Measurements from ENCODE around the gene LDLRAD4.

The LDLRAD4 gene

DNA sequence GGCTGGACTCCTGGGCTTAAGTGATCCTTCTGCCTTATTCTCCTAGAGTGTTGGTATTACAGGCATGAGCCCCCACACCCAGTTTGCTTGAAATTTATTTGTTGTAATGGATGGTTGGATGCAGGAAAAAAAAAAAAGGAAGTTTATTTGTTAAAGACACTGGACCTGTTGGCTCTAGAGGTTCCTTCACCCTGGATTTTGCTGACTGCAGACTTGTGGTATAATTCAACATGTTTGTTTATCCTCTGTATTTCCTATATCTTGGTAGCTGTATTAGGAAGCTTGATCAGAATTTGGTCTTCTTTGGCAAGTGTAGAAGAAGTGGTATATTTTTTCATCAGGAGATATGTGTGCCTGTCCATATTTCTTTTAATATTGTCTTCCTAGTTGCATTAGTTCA is 138.7 kb downstream of the LDLRAD4 start:
- no peak for DNase-seq

DNA sequence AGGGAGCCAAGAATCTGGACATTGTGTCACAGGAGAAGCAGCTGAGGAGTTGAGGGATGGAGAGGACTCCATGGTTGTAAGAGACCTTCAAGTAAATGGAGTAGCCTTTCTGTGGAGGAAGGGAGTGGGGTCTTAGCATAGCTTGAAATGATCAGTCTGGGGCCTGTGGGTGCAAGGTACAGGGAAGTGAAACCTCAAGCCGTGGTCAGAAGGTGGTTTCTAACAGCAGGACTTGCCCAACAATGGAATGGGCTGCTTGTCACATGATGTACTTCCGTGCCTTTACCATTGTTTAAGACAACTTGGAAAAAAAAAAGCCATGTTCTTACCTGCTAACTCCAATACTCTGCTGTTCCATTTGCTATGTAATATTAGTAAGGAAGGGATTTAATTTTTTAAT is 140.7 kb downstream of the LDLRAD4 start:
- DNase-seq: no peak

DNA sequence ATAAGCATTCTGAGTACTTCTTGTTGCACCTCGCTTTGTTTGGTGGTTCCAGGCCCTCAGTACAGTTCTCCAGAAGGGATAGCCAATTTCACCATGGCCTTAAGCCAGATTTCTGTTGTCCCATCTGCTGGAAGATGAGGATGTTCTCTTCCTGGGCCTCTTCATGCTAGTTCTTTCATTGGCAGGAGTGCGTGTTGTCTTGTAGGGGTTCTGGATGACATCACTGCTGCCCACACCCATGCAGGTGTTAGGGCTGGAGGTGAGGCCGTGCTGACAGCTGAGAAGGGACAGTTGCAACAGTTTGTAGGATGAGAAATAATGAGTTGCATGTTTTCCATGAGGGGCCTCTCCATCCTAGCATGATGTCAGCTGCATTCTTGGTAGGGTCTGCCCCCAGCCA is 142.9 kb downstream of the LDLRAD4 start:
- DNase-seq: no peak

DNA sequence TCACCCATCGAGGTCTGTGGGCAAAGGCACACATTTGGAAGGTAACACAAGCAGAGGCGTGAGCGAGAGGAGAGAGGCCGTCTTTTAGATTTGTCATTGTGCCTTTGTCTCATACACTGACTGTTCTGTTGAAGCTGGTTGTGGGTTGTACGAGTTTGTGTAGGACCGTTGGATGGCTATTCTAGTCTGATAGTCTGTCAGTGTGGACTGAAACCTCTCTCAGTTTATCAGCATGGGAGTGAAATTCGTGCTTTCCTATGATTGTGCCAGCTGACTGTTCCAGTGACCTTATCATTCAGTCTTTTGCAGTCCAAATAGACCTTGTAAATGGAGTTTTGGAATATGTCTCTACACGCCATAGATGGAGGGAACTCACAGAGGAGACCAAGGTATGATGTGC is 143.5 kb downstream of the LDLRAD4 start:
- DNase-seq: no peak

DNA sequence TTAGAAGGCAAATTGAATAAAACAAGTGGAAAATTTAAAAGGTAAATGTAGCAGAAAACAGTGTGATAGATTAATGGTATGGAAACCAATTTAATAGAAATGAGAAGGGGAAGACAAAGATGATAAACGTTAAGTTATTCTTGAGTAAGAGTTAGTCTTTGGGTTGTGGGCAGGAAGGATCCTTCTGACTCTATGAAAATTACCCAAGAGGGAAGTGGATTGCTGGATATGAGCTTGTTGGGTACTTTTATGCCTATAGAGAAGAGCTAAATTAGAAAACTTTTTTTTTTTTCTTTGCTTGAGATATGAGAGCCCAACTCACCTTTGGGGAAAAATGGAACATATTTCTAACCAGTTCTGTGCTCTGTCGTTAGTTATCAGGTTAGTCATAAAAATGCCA is 144.0 kb downstream of the LDLRAD4 start:
- no peak for DNase-seq

DNA sequence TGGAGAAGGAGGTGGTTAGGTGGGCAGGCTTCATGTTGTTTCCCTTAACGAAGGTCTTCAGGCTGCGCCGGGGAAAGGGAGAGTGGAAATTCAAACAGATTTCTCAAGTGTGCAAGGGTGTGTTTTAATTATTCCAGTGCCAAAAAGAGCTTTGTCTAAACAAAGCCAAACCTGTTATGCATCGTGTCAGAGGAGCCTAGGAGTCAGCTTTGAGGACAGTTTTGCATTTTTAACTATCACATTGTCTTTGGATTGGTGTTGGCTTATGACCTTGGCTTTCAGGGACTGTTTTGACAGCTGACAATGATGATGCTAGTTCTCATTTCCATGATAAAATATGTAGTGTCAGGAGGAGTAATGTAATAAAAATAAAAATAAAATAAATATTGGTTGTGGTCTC is 144.8 kb downstream of the LDLRAD4 start:
- no peak for DNase-seq

DNA sequence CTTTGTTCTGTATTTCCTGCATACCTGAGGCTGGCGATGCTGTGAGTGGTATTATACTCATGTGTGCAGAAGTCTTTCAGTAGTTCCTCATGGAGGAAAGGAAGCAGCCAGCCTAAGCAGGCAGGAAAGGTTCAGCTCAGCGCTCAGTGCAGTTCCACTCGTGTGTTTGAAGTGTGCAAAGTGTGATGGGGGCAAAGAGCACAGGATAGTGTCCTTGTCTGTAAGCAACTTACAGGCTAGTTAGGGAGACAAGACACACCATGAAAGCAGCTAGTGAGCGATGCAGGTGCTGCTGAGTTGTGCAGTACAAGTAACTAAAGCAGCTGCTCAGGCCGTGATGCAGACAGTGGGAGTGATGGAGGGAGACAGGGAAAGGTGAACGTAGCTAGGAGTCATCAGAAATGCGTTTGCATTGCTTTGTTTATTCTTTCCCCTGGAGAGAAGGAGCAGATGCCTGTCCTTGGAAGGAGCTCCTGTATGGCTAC is 146.2 kb downstream of the LDLRAD4 start:
- no peak for DNase-seq

DNA sequence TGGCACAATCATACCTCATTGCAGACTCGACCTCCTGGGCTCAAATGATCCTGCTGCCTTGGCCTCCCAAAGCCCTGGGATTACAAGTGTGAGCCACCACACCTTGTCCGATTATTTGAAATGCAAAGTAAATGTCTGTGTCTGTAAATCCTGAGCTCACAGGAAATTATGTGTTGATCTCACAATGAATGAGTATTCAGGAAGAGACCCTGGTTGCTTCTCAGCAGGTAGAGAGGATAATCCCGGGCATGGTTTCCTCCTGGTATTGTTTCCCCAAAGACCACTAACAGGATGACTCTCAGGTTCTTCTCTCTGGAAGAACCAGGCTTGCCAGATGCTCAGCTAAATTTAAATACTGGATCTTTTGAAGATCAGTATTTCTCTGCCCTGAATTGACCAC is 147.6 kb downstream of the LDLRAD4 start:
- no peak for DNase-seq

DNA sequence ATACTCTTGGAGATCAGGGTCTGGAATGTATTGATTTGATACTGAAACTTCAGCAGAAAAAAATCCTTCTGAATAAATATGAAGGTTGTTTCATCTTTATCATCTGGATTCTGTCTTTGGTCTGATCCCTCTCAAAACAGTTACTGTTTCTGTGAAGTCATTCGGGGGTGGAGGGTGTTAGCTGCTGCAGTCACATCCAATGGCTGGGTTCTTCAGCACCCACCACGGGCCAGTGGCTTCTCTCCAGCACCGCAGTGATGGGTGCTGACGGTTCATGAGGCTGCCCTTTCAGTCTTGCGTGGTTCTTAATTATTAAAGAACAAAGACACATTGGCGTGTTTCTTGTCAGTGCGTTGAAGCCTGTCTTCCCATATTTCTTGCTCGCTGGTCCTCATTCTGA is 148.0 kb downstream of the LDLRAD4 start:
- DNase-seq: no peak

DNA sequence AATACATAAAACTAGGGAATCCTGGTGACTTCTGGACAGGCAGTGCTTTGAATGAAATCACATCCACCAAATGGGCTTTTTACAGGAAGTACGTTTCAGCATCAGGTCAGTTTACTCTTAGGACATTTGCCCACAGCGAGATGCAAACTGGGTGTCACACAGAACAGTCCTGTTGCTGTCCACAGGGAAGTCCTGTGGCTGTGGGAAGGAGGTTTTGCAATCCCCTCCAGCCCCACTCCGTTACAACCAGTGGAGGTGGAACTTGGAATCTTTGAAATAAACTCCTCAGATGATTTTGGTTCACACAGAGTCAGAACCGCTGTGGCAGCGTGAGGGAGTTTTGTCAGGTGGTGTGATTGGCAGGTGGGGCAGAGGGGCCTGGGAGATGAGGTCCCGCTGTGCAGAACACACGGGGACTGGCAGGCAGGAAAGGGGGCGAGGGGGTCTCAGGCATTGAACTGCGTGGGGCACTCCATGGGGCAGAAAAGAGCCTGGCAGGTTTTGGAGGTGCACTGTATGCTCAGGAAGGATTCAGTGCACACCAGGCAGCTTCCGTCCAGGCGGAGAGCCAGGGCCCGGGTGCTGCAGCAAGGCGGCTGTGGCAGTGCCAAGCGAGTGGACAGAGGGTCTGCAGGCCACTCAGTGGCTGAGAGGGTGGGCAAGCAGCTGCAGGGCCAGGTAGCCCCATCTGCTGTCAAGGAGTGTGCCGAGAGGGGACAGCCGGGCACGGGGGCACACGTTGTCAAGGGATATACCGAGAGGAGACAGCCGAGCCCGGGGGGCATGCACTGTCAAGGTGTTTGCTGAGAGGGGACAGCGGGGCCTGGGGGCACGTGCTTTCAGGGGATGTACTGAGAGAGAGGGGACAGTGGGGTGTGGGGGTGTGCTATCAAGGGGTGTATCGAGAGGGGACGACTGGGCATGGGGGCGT is 148.7 kb downstream of the LDLRAD4 start:
- DNase-seq: no peak

DNA sequence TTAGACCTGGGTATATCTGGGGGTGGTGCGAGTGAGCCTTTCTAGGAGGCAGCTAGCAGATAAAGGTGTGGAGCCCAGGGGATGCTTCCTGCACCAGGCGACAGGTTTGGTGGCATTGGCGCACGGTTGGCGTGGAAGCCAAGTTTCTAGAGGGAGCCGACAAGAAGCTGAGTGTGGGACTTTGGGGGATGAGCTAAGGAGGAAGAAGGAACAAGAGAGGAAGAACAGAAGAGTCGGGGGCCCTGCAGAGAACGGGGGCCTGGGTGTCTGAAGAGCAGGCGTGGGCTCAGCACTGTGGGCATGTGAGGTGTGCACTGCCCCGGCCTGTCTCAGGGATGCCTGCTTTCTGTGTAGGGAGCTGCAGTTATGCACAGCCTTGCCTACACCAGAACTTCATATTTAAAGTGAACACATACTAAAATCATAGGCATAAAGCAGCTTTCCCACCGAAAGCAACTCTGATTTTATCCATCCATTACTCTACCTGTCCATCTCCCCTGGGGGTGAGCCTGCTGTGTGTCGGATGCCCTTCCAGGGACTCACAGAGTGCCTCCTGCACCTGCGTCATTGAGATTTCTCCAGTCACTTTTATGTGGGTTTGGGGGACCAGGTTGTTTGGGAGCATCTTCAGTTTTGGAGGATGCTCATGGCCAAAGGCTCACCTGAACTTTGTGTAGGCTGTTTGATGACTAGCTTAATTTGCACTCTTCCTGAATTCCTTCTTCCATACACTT is 149.7 kb downstream of the LDLRAD4 start:
- DNase-seq: no peak

DNA sequence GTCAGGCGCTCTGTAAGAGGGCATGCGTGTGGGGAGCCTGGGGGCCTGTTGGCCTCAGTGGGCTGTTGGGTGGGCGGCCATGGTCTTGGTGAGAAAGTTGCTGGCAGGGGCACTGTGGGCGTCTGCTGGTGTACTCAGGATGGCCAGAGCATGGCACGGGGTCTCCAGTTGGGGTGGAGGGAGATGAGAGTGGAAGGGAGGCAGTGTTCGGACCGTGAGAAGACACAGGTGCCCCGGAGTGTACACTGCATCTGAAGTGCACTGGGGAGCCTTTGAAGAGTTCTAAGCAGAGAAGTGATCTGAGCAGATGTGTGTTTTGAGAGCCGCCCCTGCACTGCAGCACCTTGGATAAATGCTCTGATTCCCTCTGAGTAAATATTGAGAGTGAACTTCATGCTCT is 150.8 kb downstream of the LDLRAD4 start:
- no peak for DNase-seq

DNA sequence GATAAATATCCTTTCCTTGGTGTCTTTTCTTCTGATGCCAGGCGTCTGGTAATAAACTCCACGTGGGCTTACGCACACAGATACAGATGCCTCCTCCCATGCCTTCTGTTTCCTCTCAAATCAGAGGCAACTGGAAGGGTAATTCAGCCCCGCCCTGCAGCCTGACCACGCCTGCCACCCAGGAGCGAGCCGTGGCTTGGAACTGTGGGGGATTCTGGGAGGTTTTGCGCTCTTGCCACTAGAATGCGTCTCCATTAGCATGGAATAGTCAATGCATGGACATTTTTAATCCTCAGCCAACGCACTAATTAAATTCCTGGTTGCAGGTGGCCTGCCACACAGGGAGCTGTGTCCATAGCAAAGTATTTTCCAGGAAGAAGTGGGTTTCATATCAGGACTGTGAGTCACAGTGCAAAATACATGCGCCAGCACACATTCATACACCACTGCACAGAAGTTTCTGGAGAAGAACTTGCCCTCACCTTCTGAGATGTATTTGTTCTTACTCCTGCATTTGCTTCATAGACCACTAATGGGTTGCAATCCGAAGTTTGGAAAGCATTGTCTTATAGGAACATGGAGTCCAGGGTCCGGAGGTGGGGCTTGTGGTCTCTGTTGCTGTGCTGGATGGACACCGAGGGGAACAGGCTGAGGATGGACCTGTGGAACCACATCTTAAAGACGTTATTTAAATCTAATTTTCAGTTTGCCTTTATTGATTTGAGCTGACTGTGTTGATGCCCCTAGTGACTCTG is 151.4 kb downstream of the LDLRAD4 start:
- no peak for DNase-seq

DNA sequence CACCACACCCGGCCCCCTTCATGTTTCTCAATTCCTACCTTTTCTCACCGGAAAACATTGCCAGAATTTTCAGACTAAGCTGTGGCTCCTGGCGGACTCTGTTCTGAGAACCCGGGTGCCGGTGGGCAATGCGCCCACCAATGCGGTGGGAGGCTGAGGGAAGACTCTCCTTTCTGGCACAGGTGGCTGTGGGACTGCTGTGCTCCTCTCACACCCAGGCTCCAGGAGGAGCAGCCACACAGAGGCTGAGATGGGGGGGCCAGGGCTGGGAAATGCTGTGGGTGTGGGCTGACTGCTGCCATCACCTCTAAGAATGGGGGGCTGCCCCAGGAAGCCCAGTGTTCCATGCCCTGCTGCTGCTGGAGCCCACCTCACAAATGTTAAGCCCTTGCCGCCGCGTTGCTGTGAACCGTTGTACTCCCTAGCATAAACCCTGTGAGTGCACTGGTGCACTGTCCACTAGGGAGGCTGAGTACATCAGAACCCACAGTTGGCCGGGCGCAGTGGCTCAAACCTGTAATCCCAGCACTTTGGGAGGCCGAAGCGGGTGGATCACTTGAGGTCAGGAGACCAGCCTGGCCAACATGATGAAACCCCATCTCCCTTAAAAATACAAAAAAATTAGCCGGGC is 152.6 kb downstream of the LDLRAD4 start:
- no peak for DNase-seq

DNA sequence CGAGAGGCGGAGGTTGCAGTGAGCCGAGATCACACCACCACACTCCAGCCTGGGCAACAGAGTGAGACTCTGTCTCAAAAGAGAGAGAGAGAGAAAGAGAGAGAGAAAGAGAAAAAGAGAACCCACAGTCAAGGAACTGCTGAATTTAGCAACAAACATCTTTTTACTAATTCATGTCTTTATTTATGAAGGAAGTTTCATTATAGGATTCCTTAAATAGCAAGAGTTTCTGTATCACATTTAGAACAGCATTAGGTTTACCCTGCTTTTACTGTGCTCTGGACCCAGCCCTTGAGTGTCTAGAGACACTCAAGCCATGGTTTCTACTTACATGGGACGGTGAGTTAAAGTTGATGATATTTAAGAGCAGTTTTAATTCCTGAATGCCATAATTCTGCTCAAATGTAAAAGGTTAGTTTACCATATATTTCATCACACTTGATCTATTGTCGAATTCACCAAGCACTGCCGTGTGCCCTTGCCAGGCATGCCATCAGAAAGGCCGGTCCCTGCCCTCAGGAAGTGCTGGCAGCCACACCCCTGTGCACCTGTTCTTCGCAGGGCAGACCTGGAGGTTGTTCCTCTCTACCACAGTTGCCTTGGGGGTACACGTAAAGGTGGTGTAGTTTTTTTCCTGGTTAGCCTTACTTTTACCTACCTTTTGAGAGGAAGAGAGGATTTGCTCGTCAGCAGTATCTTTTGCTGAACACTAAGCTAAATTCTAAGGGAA is 153.3 kb downstream of the LDLRAD4 start:
- DNase-seq: no peak

DNA sequence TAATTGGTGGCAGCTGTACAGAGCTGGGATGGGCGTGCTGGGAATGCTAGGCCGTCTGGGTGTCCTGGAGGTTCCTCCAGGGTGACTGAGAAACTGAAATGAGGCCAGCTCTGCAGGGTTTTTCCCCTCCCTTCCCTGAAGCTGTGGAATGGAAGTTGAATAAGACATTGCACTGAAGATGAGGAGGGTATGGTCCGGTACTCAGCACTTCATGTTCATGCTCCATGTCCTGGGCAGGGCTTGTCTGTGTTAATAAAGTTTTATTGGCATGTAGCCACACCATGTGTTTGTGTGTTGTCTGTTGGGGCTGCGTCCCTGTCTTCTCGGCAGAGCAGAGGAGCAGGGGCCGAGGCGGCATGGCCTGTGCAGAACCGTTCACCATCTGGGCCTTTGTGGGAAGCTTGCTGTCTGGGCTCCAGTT is 154.0 kb downstream of the LDLRAD4 start:
- no peak for DNase-seq

DNA sequence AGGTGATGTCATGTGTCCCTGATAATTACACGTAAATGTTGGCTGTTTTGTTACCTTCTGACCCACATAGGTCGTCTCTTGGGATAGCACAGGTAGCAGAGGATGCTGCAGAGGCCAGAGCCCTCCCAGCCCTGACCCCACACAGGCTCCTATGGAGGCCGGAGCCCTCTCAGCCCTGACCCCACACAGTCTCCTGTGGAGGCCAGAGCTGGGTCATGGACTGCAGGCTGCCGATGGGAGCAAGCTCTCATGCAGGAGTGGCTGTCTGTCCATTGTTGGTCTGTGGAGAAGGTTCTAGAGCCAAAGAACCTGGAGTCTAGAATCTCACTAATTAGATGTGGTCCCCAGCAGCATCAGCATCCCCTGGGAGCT is 155.5 kb downstream of the LDLRAD4 start:
- no peak for DNase-seq

DNA sequence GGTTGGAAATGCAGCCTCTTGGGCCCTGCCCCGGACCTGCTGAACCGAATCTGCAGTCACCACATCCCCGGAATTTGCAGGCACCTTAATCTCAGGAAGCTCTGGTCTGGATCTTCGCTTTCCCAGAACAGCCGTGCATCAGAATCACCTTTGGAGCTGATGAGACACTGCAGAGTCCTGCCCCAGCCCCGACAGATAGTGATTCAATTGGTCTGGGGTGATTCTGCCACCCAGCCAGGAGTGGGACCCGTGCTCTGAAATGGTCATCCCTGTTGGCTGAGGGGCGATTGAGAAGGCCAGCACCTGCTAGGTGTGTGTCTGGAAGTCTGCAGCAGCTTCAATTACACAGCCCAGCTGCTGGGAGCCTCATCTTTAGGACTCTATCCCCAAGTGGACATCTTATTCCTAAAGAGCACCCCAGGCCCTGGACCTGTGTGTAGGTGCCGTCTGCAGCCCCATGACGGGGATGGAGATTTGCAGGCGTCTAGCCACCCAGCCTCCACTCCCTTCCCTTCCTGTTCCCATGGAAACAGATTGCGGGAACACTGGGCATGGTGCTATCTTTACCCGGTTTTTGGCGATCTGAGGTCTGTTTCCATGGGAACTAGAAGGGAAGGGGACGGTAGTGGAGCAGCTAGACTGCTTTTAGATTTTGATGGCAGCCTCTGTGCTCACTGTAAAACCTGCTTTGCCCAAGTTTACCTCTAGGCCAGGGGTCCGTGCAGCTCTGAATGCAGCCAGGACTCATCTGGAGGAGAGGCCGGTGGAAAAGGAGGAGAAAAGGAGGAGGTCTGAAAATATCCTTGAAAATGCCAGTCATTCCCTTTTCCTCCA is 156.1 kb downstream of the LDLRAD4 start:
- DNase-seq: peak; percentile 40

DNA sequence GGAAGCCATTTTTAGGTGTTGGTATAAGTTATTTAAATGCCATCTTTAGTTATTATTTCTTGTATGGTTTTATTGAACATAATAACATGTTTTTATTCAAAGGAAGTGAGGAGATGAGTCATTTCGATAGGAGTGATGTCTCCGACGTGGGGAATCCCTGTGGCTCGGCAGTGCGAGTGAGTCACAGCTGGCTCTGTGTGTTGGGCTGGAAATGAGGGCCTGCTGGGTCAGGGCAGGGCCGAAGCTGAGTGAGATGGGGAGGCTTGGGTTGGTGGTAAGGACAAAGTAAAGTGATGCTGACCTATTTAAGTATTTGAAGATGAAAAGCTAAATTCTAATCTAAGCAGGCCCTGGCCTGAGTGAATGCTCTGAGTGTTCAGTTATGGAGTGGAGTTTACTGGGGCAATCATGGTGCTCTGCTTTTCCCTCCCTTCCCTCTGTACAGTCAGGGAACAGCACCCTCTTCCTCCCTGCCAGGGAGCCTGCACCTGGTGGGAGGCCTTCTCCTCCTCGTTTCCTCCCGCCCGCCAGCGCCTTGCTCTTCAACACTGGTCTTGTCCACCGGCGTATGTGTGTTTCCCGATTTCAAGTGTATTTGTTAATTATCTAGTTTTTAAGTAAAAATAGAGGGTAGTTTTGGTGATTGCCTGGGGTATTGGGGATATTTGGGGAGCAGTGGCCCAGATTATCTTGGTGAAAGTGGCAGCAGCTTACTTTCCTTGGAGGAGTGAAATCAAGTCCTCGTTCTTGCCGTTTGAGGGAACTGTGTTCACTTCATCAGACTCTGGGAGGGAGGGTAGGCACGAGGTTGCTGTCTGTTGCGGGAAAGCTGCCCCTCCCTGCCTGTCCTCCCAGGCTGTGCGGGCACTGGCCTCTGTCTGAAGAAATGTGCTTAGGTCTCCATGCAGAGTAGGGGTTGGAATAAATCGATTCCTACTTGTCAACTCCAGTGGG is 157.0 kb downstream of the LDLRAD4 start:
- DNase-seq: no peak

DNA sequence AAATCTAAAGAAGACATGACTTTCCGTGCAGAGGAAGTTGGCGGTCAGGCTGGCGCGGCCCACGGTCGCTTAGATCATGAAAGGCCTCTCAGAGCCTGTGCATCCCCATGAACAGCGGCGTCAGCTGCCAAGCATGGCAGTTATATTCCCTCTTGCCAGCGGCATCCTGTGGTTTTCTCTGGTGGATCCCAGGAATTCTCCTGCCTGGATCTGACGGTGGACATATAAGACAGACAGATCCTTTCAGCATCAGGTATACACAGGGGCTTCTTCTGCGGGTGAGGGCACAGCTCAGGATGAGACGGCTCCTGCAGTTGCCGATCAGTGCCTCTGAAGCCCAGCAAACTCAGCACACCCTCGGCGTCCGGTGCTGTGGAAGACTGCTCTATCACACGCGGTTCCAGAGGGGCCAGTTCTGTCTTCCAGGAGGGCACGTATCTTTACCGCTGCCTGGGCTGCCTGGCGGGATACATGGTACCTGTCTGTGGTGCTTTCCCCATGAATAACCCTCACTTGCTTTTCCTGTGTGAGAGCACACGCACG is 157.8 kb downstream of the LDLRAD4 start:
- DNase-seq: no peak

All from DMS 273 treated with DMSO at 0.1 percent for 48 hours (cell line).